Common myeloid progenitor, CD34-positive (primary cell): ENCODE data around the gene DRG2.

ENCODE experiments used
- CTCF ChIA-PET: fragments of 350-600 bp; sonication (Branson Sonifier 250); formaldehyde crosslinking; loops from one replicate; lab custom pipeline; 2021; ENCODE audit warnings: antibody characterized with exemption; lab: Charles Lee
- POLR2A ChIA-PET: fragments of 350-600 bp; sonication (Branson Sonifier 250); formaldehyde crosslinking; loops from one replicate; lab custom pipeline; 2021; ENCODE audit warnings: antibody characterized with exemption; lab: Charles Lee
- DNase-seq, 3 donors: peaks; one replicate each; pipeline versions ENCODE4 v3.0.0 to v3.0.0-alpha.2; 2013
- H3K27ac ChIP-seq, 2 experiments: 1 replicate in 1 of 2; 2 replicates in 1 of 2; pipeline ENCODE4 v1.7.0; 2013; ENCODE audit warnings: inconsistent platforms in 2 of 2, low read length in 2 of 2, mild to moderate bottlenecking in 2 of 2, low read depth in 1 of 2, moderate library complexity in 1 of 2; ENCODE audit not compliant: severe bottlenecking in 2 of 2, insufficient read depth in 1 of 2, poor library complexity in 1 of 2
- H3K27me3 ChIP-seq, 5 experiments: replicated peaks in 2 of 5; 1 replicate in 3 of 5; 2 replicates in 2 of 5; pipeline versions ENCODE4 v1.6.1 to v1.7.0; 2013; ENCODE audit warnings: low read length in 4 of 5, mild to moderate bottlenecking in 2 of 5, moderate library complexity in 2 of 5, inconsistent platforms in 1 of 5; ENCODE audit not compliant: insufficient read depth in 5 of 5, control insufficient read depth in 4 of 5
- H3K36me3 ChIP-seq, 4 experiments: 1 replicate in 2 of 4; 2 replicates in 2 of 4; pipeline versions ENCODE4 v1.6.1 to v1.7.0; 2013; ENCODE audit warnings: low read length in 3 of 4, control low read depth in 1 of 4, mild to moderate bottlenecking in 1 of 4; ENCODE audit not compliant: control insufficient read depth in 4 of 4, insufficient read depth in 4 of 4
- H3K4me1 ChIP-seq, 4 experiments: 1 replicate in 3 of 4; 2 replicates in 1 of 4; pipeline versions ENCODE4 v1.6.1 to v1.7.1; 2013; ENCODE audit warnings: low read length in 3 of 4, mild to moderate bottlenecking in 3 of 4, control low read depth in 1 of 4, inconsistent platforms in 1 of 4, moderate library complexity in 1 of 4; ENCODE audit not compliant: control insufficient read depth in 4 of 4, insufficient read depth in 4 of 4; ENCODE audit errors: control extremely low read depth in 1 of 4
- H3K4me3 ChIP-seq, 7 experiments: 1 replicate in 4 of 7; 2 replicates in 3 of 7; pipeline versions ENCODE4 v1.5.1 to v1.7.0; 2013; ENCODE audit warnings: mild to moderate bottlenecking in 7 of 7, low read length in 6 of 7, moderate library complexity in 6 of 7, inconsistent platforms in 2 of 7, low read depth in 2 of 7, control low read depth in 1 of 7; ENCODE audit not compliant: insufficient read depth in 4 of 7, control insufficient read depth in 1 of 7; ENCODE audit errors: extremely low read depth in 1 of 7
- H3K9me3 ChIP-seq, 5 experiments: 1 replicate in 4 of 5; 2 replicates in 1 of 5; pipeline versions ENCODE4 v1.6.1 to v1.7.1; 2013; ENCODE audit warnings: low read length in 4 of 5, mild to moderate bottlenecking in 2 of 5, inconsistent platforms in 1 of 5, low read depth in 1 of 5, moderate library complexity in 1 of 5; ENCODE audit not compliant: control insufficient read depth in 4 of 5, insufficient read depth in 2 of 5; ENCODE audit errors: control extremely low read depth in 1 of 5
- WGBS: methylation state at CpG from one replicate; pipeline ENCODE4 v1.1.5; 2013; ENCODE audit not compliant: insufficient coverage; 5-methylcytosine and 5-hydroxymethylcytosine counted together

The DRG2 gene

GRCh38 chr17:18142417-18142816 is 54.7 kb downstream of the DRG2 start:
- Histone ChIP-seq H3K4me1 (no peaks in the 10 kb centered on the region), H3K9me3 (no peaks in the 10 kb centered on the region), H3K4me3 (no peak overlapping the region), H3K27me3 (no peaks in the 10 kb centered on the region), H3K27ac (no peak overlapping the region), H3K36me3 (no peaks in the 10 kb centered on the region)
- POLR2A ChIA-PET = no interaction called here
- 94% methylated on average over 3 of the region's 3 CpGs for WGBS
- CTCF ChIA-PET = interaction anchor here (0.7 to 3.0 kb wide), 10 partner anchors 10 to 77 kb away, joined by 3 to 28 read pairs (median 4); no protein-coding TSS in a partner anchor
- no peak for DNase-seq

- DNase-seq = peak in 1 of 3 donors; percentile 10
- Histone ChIP-seq H3K27me3 (no peaks in the 10 kb centered on the region), H3K9me3 (no peaks in the 10 kb centered on the region), H3K4me1 (no peaks in the 10 kb centered on the region), H3K36me3 (no peaks in the 10 kb centered on the region), H3K4me3 (no peak overlapping the region), H3K27ac (no peak overlapping the region)
- CTCF ChIA-PET = interaction anchor here (1.1 to 3.0 kb wide), 7 partner anchors 10 to 76 kb away, joined by 3 to 28 read pairs (median 5); no protein-coding TSS in a partner anchor
- POLR2A ChIA-PET = no interaction called here
- WGBS = 89% methylated on average over 12 of the region's 18 CpGs
Observed at GRCh38 chr17:18143044-18143936, 55.5 kb downstream of the DRG2 start.

GRCh38 chr17:18144261-18144660 is 56.5 kb downstream of the DRG2 start:
- H3K27ac ChIP-seq = no peak overlapping the region
- ChIA-PET CTCF (interaction anchor here (1.1 to 3.0 kb wide), 4 partner anchors 9 to 80 kb away, joined by 3 to 14 read pairs (median 4); no protein-coding TSS in a partner anchor), POLR2A (no interaction called here)
- no peaks in the 10 kb centered on the region for H3K9me3 ChIP-seq
- H3K36me3 ChIP-seq = no peaks in the 10 kb centered on the region
- H3K27me3 ChIP-seq = no peaks in the 10 kb centered on the region
- no peak for DNase-seq
- no peaks in the 10 kb centered on the region for H3K4me1 ChIP-seq
- 96% methylated on average over 4 of the region's 4 CpGs for WGBS
- H3K4me3 ChIP-seq = no peak overlapping the region

GRCh38 chr17:18144855-18145254 is 57.1 kb downstream of the DRG2 start:
- no peak for DNase-seq
- Histone ChIP-seq H3K27me3 (no peaks in the 10 kb centered on the region), H3K4me3 (no peak overlapping the region), H3K27ac (no peak overlapping the region), H3K4me1 (no peaks in the 10 kb centered on the region), H3K9me3 (no peaks in the 10 kb centered on the region), H3K36me3 (no peaks in the 10 kb centered on the region)
- CTCF ChIA-PET = interaction anchor here (1.1 to 1.4 kb wide), 2 partner anchors 8 to 80 kb away, joined by 3 to 5 read pairs; no protein-coding TSS in a partner anchor
- 100% methylated on average over 1 of the region's 1 CpG for WGBS
- POLR2A ChIA-PET = no interaction called here

- no peak for DNase-seq
- no peak overlapping the region for H3K4me3 ChIP-seq
- 98% methylated on average over 13 of the region's 13 CpGs for WGBS
- no peaks in the 10 kb centered on the region for H3K27me3 ChIP-seq
- no peaks in the 10 kb centered on the region for H3K4me1 ChIP-seq
- ChIA-PET CTCF (no interaction called here), POLR2A (no interaction called here)
- H3K9me3 ChIP-seq = no peaks in the 10 kb centered on the region
- no peak overlapping the region for H3K27ac ChIP-seq
- no peaks in the 10 kb centered on the region for H3K36me3 ChIP-seq
Observed at GRCh38 chr17:18145811-18146210, 58.1 kb downstream of the DRG2 start.

GRCh38 chr17:18146259-18146658 is 58.5 kb downstream of the DRG2 start:
- WGBS = 100% methylated on average over 2 of the region's 2 CpGs
- CTCF ChIA-PET = no interaction called here

GRCh38 chr17:18146980-18147379 is 59.2 kb downstream of the DRG2 start:
- no peaks in the 10 kb centered on the region for H3K36me3 ChIP-seq

More at GRCh38 chr17:18146259-18146658, 58.5 kb downstream of the DRG2 start:
- H3K36me3 ChIP-seq = no peaks in the 10 kb centered on the region
- no peaks in the 10 kb centered on the region for H3K9me3 ChIP-seq
- POLR2A ChIA-PET = no interaction called here
- DNase-seq = no peak
- H3K4me3 ChIP-seq = no peak overlapping the region
- no peak overlapping the region for H3K27ac ChIP-seq
- no peaks in the 10 kb centered on the region for H3K27me3 ChIP-seq
- no peaks in the 10 kb centered on the region for H3K4me1 ChIP-seq

More at GRCh38 chr17:18146980-18147379, 59.2 kb downstream of the DRG2 start:
- POLR2A ChIA-PET = no interaction called here
- Histone ChIP-seq H3K27me3 (no peaks in the 10 kb centered on the region), H3K4me1 (no peaks in the 10 kb centered on the region), H3K9me3 (no peaks in the 10 kb centered on the region), H3K27ac (no peak overlapping the region), H3K4me3 (no peak overlapping the region)
- DNase-seq = no peak
- WGBS = 95% methylated on average over 2 of the region's 3 CpGs
- CTCF ChIA-PET = interaction anchor here (1.4 kb wide), 1 partner anchor 8 kb away, joined by 3 read pairs; no protein-coding TSS in a partner anchor
